ENCODE results near the gene PARD6B.

- TF ChIP-seq CTCF (IDR thresholded peaks at IDR 0.05; ENCODE audit: low read depth, low read length) = no peak
- no peak for TF ChIP-seq EZH2phosphoT487 (IDR thresholded peaks at IDR 0.05; ENCODE audit: low read depth)
Measured at GRCh38 chr20:50720026-50720425, 11.4 kb upstream of the PARD6B start.

All from OCI-LY3 (cell line).